Esophagus squamous epithelium (tissue), 4 donors: ENCODE results near the gene ERLIN1.

Experiments
- CTCF ChIP-seq, 6 experiments: fragments of 450-650 bp in 4 of 6; fragments of 200-600 bp in 2 of 6; sonication (generic) in 2 of 6; IDR thresholded peaks; one replicate each; pipeline ENCODE4 v1.5.1; 2016 to 2019; ENCODE audit warnings: antibody characterized with exemption in 6 of 6, mild to moderate bottlenecking in 4 of 6, moderate library complexity in 4 of 6
- POLR2A ChIP-seq, 4 donors: fragments of 450-650 bp; IDR thresholded peaks; one replicate each; pipeline ENCODE4 v1.6.1; 2017; ENCODE audit warnings: antibody characterized with exemption in 4 of 4, mild to moderate bottlenecking in 4 of 4, moderate library complexity in 3 of 4

DNA sequence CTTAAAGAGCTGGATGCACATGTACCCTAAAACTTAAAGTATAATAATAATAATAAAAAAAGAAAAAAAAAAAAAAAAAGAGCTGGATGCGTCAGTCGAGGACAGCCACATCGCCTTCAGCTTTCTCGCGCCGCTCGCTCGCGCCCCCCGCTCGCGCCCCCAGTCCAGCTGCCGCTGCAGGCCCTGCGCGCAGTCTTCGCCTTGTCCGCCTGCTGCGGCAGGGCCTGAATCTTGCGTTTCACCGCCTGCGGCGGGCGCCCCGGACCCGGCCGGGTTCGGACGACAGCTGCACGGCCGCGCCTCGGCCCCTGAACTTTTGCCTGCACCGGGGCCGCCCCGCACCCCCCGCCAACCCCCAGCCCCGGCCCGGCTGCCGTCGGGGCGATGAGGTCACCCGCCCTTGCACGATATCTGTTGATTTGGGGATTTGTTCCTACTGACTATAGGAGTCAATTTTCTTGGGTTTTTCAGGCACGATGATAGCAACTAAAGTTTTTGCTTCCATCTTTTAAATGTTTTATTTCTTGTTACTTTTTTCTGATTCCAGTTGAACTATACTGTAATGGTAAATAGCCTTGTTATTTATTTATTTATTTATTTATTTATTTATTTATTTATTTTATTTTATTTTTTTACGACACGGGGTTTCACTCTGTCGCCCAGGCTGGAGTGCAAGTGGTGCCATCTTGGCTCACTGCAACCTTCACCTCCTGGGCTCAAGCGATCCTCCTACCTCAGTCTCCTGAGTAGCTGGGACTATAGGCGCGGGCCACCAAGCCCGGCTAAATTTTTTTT is 70.7 kb downstream of the ERLIN1 start:
- no peak for TF ChIP-seq POLR2A (IDR thresholded peaks at IDR 0.05)
- TF ChIP-seq CTCF (IDR thresholded peaks at IDR 0.05), result no peak
